Activated naive CD8-positive, alpha-beta T cell treated with anti-CD3 and anti-CD28 coated beads, Interleukin-2, amount 10 ng/mL, durations not matched to agents 7 days and 5 days (primary cell): ENCODE measurements around the gene SERPINA4. TPM values are rescaled to one million over a fixed set of nuclear protein-coding genes. Genes with fewer than 3 reads are reported as not detected.

Experiments used
- ATAC-seq: fragments of 150-1000 bp; cut with Tn5 transposase; one replicate; pipeline ENCODE4 v1.10.0; 2021; ENCODE audit warnings: low read depth, moderate library complexity
- POLR2A ChIA-PET: fragments of 350-600 bp; sonication (Branson Sonifier 250); formaldehyde crosslinking; loops from one replicate; lab custom pipeline; 2021; ENCODE audit warnings: antibody characterized with exemption; lab: Charles Lee
- DNase-seq: peaks from one replicate; pipeline ENCODE4 v3.0.0; 2021
- H3K27ac Mint-ChIP-seq: one replicate; pipeline ENCODE4 v1.8.0; 2022; ENCODE audit warnings: mild to moderate bottlenecking, mixed read lengths
- H3K27me3 Mint-ChIP-seq: one replicate; pipeline ENCODE4 v1.8.0; 2022; ENCODE audit warnings: mild to moderate bottlenecking, moderate library complexity, mixed read lengths
- H3K36me3 Mint-ChIP-seq: one replicate; pipeline ENCODE4 v1.8.0; 2021; ENCODE audit warnings: mild to moderate bottlenecking, mixed read lengths
- H3K4me1 Mint-ChIP-seq: one replicate; pipeline ENCODE4 v1.8.0; 2021; ENCODE audit warnings: mixed read lengths
- H3K4me3 Mint-ChIP-seq: one replicate; pipeline ENCODE4 v1.8.0; 2022; ENCODE audit warnings: mild to moderate bottlenecking, moderate library complexity, mixed read lengths
- H3K9me3 Mint-ChIP-seq: one replicate; pipeline ENCODE4 v1.8.0; 2021; ENCODE audit warnings: mixed read lengths
- total RNA-seq, 2 experiments: library from RNA; stranded (reverse); gene quantifications; one replicate each; pipeline ENCODE4 v1.2.3, GENCODE V29; 2021

SERPINA4 gene
- total RNA-seq, 2 experiments from 2014 or later: not detected

DNA sequence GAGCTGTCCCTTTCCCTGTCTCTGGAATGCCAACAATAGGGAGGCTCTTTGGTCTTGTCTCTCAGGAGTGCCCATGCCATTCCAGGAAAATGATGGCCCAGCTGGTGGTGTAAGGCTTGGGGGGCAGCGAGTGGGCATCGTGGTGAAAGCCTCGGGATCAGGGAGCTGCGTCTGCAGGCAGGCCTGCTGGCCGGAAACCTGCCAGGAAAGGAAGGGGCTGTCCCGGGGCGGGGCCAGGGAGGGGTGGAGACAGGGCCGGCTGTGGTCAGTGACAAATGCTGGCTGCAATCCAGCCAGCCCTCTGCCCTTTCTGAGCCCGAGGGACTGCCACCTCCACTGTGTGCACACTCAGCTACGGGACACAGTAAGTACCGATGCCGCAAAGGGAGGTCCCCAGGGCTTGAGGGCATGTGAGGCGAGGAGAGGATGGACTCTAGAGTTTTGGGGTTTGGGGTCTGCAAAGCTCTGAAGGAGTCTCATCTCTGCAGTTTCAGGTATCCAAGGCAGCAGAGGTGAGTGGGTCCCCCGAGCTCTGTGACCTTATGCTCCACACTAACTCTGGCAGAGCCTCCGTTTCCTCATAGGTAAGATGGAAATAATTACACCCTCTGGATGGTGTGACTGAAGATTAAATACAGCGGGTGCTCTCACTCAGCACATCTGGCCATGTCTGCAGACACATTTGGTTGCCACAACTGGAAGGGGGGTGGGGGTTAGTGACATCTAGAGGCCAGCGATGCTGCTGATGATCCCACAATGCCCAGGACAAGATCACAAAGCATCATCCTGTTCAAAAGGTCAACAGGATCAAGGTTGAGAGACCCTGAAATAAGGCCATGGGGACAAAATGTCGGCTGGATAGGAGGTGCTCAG lies 20.1 kb downstream of the SERPINA4 start, which contains the start of gene SERPINA5:
Gene SERPINA5, plus strand, starts transcription at position 300 of the 873 bp plus-strand sequence. CDS start 5,937 bp downstream, outside the sequence.
- H3K4me3 Mint-ChIP-seq: no peak within 1 kb of the TSS
- POLR2A ChIA-PET: no interaction called here
- H3K4me1 Mint-ChIP-seq: no peaks in the 10 kb centered on the region
- H3K27me3 Mint-ChIP-seq: no peaks in the 10 kb centered on the region
- ATAC-seq (no peak), DNase-seq (no peak)
- H3K36me3 Mint-ChIP-seq: no peaks in the 10 kb centered on the region
- H3K9me3 Mint-ChIP-seq: no peaks in the 10 kb centered on the region
- H3K27ac Mint-ChIP-seq: no peak within 1 kb of the TSS

DNA sequence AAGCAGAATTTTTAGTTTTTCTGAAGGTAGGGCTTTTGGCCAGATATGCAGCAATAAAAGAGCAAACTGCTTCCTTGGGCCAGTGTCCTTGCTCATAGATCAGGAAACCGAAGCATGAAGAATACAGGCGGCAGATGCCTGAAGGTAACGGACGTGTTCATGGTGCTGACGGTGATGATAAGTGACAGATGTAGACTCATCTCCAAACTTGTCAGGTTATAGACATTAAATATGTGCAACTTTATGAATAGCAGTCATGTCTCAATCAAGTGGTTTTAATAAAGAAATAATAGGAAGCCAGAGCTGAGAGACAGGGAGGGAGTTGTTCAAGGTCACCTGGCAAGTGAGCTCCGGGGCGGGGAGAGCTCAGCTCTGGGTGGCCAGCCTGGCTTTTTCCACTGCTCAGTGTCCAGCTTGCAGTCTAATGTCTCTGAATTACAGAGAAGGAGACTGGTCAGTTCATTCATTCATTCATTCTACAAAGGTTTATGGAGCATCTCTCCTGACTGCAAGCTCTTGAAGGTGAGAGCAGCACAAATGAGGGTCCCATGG lies 21.0 kb downstream of the SERPINA4 start:
- Mint-ChIP-seq H3K9me3 (no peaks in the 10 kb centered on the region), H3K36me3 (no peaks in the 10 kb centered on the region), H3K4me1 (no peaks in the 10 kb centered on the region), H3K27me3 (no peaks in the 10 kb centered on the region), H3K27ac (no peak overlapping the region), H3K4me3 (no peak overlapping the region)
- POLR2A ChIA-PET: no interaction called here
- DNase-seq: no peak
- no peak for ATAC-seq

- POLR2A ChIA-PET: no interaction called here
- Mint-ChIP-seq H3K27me3 (no peaks in the 10 kb centered on the region), H3K27ac (no peak overlapping the region)
Observed at GRCh38 chr14:94582851-94583250, 21.6 kb downstream of the SERPINA4 start.

DNA sequence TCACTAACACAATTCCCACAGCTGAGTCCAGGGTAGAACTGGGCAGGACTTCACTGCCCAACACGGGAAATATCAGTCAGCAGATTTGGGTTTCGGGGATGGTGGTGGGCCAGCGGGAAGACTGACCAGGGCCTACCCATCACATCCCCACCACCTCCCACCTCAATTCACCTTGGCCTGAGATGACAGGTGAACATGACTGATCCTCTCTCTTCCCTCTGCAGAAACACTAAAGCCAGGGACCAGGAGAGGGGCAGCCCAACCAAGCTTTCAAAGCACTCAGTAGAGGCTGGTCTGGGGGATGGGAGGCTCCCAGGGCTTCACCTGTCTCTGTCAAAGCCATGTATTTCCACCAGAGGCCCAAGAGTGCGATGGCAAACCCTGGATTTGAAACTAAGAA lies 22.3 kb downstream of the SERPINA4 start:
- Mint-ChIP-seq H3K27ac (no peak overlapping the region), H3K36me3 (no peaks in the 10 kb centered on the region), H3K27me3 (no peaks in the 10 kb centered on the region), H3K4me1 (no peaks in the 10 kb centered on the region), H3K4me3 (no peak overlapping the region), H3K9me3 (no peaks in the 10 kb centered on the region)
- POLR2A ChIA-PET: no interaction called here
- DNase-seq: no peak
- no peak for ATAC-seq

More at GRCh38 chr14:94582851-94583250, 21.6 kb downstream of the SERPINA4 start:
- DNase-seq: no peak
- no peak for ATAC-seq
- Mint-ChIP-seq H3K9me3 (no peaks in the 10 kb centered on the region), H3K4me1 (no peaks in the 10 kb centered on the region), H3K36me3 (no peaks in the 10 kb centered on the region), H3K4me3 (no peak overlapping the region)

DNA sequence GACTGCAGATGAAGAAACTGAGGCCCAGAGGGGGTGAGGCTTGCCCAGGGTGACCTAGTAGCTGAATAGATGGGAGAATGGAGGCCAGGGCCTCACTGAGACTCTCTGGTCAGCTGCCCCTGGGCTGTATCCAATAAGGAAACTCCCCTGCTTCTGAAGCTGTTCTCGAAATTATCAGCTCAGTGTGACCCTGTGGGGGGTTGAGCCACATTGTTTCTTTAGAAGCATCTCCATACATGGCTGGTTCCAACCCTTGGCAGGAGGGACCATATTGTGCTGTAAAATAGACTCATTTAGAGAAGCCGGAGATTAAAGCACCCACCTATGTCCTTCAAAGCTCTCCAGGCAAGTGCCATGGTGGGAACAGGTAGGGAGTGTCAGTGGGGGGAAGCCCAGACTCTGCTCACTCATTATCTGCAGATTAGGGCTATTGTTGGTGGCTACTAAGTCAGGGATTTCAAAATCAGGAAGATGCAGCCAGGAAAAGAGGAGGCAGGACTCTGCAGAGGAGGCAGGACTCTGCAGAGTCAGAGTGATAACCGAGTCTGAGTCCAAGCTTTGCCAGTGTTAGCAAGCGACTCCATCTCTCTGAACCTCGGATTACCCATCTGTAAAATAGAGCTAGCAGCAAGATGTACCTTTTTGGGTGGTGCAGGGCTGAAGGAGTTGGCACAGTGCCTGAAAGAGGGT lies 23.5 kb downstream of the SERPINA4 start:
- no peaks in the 10 kb centered on the region for H3K27me3 Mint-ChIP-seq
- no peaks in the 10 kb centered on the region for H3K4me1 Mint-ChIP-seq
- no peaks in the 10 kb centered on the region for H3K9me3 Mint-ChIP-seq
- POLR2A ChIA-PET: no interaction called here
- DNase-seq (no peak), ATAC-seq (no peak)
- no peak overlapping the region for H3K4me3 Mint-ChIP-seq
- no peak overlapping the region for H3K27ac Mint-ChIP-seq
- H3K36me3 Mint-ChIP-seq: no peaks in the 10 kb centered on the region

GRCh38 chr14:94586635-94587034 lies 25.4 kb downstream of the SERPINA4 start:
- Mint-ChIP-seq H3K4me1 (no peaks in the 10 kb centered on the region), H3K9me3 (no peaks in the 10 kb centered on the region), H3K4me3 (no peak overlapping the region), H3K27ac (no peak overlapping the region), H3K36me3 (no peaks in the 10 kb centered on the region), H3K27me3 (no peaks in the 10 kb centered on the region)
- ATAC-seq: no peak
- no peak for DNase-seq
- POLR2A ChIA-PET: no interaction called here

DNA sequence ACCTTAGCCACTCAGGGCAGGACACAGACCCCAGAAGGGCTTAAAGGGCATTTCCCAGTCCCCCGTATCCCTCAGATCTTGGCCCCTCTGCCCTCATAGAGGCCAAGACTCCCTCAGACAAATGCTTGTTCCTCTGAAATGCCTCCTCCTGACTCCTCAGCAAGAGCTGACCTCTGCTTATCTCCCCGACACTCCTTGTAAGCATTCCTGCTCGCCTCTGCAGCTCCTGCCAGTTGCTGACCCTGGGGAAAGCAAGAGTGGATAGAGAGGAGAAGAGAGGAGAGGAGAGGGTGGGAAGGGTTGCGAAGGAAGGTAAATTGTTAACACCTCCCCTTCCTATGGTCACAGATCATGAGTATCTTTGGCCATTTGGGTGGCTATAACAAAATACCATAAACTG lies 27.1 kb downstream of the SERPINA4 start:
- Mint-ChIP-seq H3K4me1 (no peaks in the 10 kb centered on the region), H3K36me3 (no peaks in the 10 kb centered on the region), H3K9me3 (no peaks in the 10 kb centered on the region), H3K4me3 (no peak overlapping the region), H3K27me3 (no peaks in the 10 kb centered on the region), H3K27ac (no peak overlapping the region)
- ATAC-seq (no peak), DNase-seq (no peak)
- POLR2A ChIA-PET: no interaction called here

GRCh38 chr14:94591073-94591472 lies 29.8 kb downstream of the SERPINA4 start:
- no peak for ATAC-seq
- Mint-ChIP-seq H3K27me3 (no peaks in the 10 kb centered on the region), H3K9me3 (no peaks in the 10 kb centered on the region), H3K4me1 (no peaks in the 10 kb centered on the region), H3K27ac (no peak overlapping the region), H3K36me3 (no peaks in the 10 kb centered on the region), H3K4me3 (no peak overlapping the region)
- no peak for DNase-seq
- POLR2A ChIA-PET: no interaction called here

- no peak for ATAC-seq
- H3K9me3 Mint-ChIP-seq: no peaks in the 10 kb centered on the region
- H3K27ac Mint-ChIP-seq: no peak overlapping the region
- no peaks in the 10 kb centered on the region for H3K36me3 Mint-ChIP-seq
- no peaks in the 10 kb centered on the region for H3K27me3 Mint-ChIP-seq
- H3K4me3 Mint-ChIP-seq: no peak overlapping the region
- no peaks in the 10 kb centered on the region for H3K4me1 Mint-ChIP-seq
- POLR2A ChIA-PET: no interaction called here
- no peak for DNase-seq
Observed at GRCh38 chr14:94591871-94592270, 30.6 kb downstream of the SERPINA4 start.

DNA sequence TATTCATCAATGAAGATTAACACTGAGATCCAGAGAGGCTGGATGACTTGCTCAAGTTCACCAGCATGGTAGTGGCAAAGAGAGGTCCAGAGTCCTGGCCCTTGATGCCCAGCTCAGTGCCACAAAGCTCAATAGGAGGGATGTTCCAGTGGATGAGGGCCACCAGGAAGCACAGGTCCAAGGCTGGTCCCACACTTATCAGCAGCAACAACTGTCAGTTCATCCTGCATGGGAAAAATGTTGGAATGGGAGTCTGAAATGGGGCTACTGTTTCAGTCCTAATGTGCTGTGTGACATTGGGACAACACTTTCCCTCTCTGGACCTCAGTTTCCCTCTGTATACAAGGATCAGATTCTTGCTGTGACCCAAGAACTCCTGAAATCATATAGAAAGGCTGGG lies 31.2 kb downstream of the SERPINA4 start:
- Mint-ChIP-seq H3K27ac (no peak overlapping the region), H3K4me3 (no peak overlapping the region), H3K9me3 (no peaks in the 10 kb centered on the region), H3K36me3 (no peaks in the 10 kb centered on the region), H3K27me3 (no peaks in the 10 kb centered on the region), H3K4me1 (no peaks in the 10 kb centered on the region)
- POLR2A ChIA-PET: no interaction called here
- no peak for ATAC-seq
- DNase-seq: no peak

- Mint-ChIP-seq H3K27ac (no peak overlapping the region), H3K4me3 (no peak overlapping the region), H3K27me3 (no peaks in the 10 kb centered on the region), H3K9me3 (no peaks in the 10 kb centered on the region), H3K4me1 (no peaks in the 10 kb centered on the region), H3K36me3 (no peaks in the 10 kb centered on the region)
- POLR2A ChIA-PET: no interaction called here
- ATAC-seq (no peak), DNase-seq (no peak)
Observed at GRCh38 chr14:94593376-94593748, 32.1 kb downstream of the SERPINA4 start.

DNA sequence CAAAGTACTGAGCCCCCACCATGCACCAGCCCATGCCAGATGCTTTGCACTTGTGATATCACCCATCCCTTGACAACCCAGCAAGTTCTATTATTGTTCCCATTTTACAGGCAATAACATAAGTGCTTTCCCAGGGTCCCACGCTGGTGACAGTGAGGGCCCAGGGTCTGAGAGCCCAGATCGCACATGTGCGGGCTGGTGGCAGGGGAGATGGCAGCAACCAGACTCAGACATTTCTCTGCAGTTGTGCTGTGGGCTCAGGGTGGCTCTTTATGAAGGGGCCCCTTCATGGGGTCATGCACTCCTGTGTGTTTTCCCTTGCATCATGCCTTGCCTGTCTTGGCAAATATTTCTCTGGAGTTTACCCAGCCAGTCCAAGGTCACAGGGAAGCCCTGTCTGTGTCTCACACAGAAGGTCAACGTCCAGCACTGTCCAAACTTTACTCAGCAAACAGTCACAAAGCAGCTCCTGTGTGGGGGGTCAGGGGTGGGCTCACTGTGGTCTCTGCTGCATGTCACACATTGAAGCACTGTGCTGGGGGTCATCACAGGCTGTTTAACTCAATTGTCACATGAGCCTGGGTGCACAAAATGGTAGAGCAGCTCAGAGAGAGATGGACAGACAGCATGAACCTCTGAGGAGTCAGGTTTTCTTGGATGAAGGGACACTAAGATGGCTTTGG lies 32.6 kb downstream of the SERPINA4 start:
- ATAC-seq (no peak), DNase-seq (no peak)
- POLR2A ChIA-PET: no interaction called here
- H3K27ac Mint-ChIP-seq: no peak overlapping the region
- H3K4me3 Mint-ChIP-seq: no peak overlapping the region
- no peaks in the 10 kb centered on the region for H3K36me3 Mint-ChIP-seq
- no peaks in the 10 kb centered on the region for H3K4me1 Mint-ChIP-seq
- no peaks in the 10 kb centered on the region for H3K27me3 Mint-ChIP-seq
- H3K9me3 Mint-ChIP-seq: no peaks in the 10 kb centered on the region

- H3K27ac Mint-ChIP-seq: no peak overlapping the region
- no peaks in the 10 kb centered on the region for H3K9me3 Mint-ChIP-seq
- ATAC-seq: no peak
- POLR2A ChIA-PET: no interaction called here
- DNase-seq: no peak
- H3K36me3 Mint-ChIP-seq: no peaks in the 10 kb centered on the region
- H3K4me1 Mint-ChIP-seq: no peaks in the 10 kb centered on the region
- H3K27me3 Mint-ChIP-seq: no peaks in the 10 kb centered on the region
- no peak overlapping the region for H3K4me3 Mint-ChIP-seq
Observed at GRCh38 chr14:94594441-94594840, 33.2 kb downstream of the SERPINA4 start.
